ENCODE results near the gene PLEKHA6. TPM values are rescaled to one million over a fixed set of nuclear protein-coding genes. Genes with fewer than 3 reads are reported as not detected.

The PLEKHA6 gene
- total RNA-seq, 6 donors from 2014 or later: 3.3 to 6.9 (median 4.9) TPM

DNA sequence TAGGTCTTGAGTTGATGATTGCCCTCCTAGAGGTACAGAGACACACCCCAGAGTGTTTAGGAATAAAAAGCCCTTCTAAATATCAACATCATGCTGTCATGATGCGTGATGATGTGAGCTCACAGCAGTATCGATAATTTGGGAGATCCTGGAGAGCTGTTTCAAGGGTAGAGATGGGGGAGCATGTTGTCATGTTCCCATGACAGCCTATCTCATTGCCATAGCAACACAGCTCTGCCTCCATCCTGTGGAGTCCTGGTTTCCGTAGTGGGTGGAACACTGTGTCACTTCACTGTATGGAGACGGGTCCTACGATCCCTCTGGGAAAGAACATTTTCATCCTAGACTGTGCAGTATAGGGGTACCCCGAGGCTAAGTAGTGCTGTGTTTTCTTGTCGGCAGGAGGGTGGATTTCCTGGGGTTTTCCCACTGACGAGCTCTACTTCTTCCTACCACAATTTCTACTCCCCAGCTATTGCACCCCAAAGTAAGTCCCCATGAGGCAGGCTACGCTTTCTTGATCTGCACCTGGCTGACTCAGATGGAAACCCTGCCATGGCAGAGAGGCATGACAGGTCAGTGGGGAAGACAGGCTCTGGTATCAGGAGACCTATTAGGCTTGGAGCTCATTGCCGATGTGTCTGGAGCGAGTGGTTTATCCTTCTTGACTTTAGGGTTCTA is 170.6 kb downstream of the PLEKHA6 start:
- 74 to 78% methylated on average over 11 of the region's 11 CpGs for WGBS, 2 donors
- TF ChIP-seq, protein P1, sequence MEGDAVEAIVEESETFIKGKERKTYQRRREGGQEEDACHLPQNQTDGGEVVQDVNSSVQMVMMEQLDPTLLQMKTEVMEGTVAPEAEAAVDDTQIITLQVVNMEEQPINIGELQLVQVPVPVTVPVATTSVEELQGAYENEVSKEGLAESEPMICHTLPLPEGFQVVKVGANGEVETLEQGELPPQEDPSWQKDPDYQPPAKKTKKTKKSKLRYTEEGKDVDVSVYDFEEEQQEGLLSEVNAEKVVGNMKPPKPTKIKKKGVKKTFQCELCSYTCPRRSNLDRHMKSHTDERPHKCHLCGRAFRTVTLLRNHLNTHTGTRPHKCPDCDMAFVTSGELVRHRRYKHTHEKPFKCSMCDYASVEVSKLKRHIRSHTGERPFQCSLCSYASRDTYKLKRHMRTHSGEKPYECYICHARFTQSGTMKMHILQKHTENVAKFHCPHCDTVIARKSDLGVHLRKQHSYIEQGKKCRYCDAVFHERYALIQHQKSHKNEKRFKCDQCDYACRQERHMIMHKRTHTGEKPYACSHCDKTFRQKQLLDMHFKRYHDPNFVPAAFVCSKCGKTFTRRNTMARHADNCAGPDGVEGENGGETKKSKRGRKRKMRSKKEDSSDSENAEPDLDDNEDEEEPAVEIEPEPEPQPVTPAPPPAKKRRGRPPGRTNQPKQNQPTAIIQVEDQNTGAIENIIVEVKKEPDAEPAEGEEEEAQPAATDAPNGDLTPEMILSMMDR (IDR thresholded peaks at IDR 0.05): no peak
- no peak for TF ChIP-seq EP300 (IDR thresholded peaks at IDR 0.05)
- no peak for TF ChIP-seq POLR2AphosphoS5 (IDR thresholded peaks at IDR 0.05)
- TF ChIP-seq POLR2A (IDR thresholded peaks at IDR 0.05): no peak
- Histone ChIP-seq H3K9me3 (no peaks in the 10 kb centered on the region), H3K27me3 (peaks cover 0 to 6% (median 2%) of the 10 kb centered on the region in 4 donors), H3K36me3 (no peaks in the 10 kb centered on the region), H3K4me3 (no peak overlapping the region), H3K27ac (no peak overlapping the region), H3K4me1 (peaks cover 0 to 12% (median 3%) of the 10 kb centered on the region in 4 donors)
- no peak for ATAC-seq (ENCODE audit: low FRiP score in 2 of 2)
- no peak for DNase-seq

DNA sequence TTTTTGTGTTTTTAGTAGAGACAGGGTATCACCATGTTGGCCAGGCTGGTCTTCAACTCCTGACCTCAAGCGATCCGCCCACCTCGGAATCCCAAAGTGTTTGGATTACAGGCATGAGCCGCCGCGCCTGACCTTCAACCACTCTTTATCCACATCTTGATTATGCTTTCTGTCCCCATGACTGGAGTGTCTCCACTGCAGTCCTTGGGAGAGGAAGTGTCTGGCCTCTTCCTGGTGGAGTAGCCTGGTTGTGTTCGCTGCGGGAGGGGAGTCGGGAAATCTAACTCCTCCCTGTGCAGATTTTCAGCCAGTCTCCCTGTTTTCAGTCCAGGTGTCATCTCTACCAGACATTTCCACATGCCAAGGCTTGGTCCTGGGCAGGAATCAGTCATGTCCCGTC is 173.1 kb downstream of the PLEKHA6 start:
- TF ChIP-seq EP300 (IDR thresholded peaks at IDR 0.05) (no peak), POLR2AphosphoS5 (IDR thresholded peaks at IDR 0.05) (no peak), POLR2A (IDR thresholded peaks at IDR 0.05) (no peak)
- TF ChIP-seq, protein P1 (IDR thresholded peaks at IDR 0.05): no peak
- no peak for DNase-seq
- WGBS, 2 donors: 66 to 73% methylated on average over 10 of the region's 10 CpGs
- no peak for ATAC-seq (ENCODE audit: low FRiP score in 2 of 2)
- Histone ChIP-seq H3K4me1 (peaks cover 0 to 12% (median 3%) of the 10 kb centered on the region in 4 donors), H3K27ac (no peak overlapping the region), H3K4me3 (no peak overlapping the region), H3K27me3 (peaks cover 0 to 6% (median 2%) of the 10 kb centered on the region in 4 donors), H3K9me3 (no peaks in the 10 kb centered on the region), H3K36me3 (no peaks in the 10 kb centered on the region)

DNA sequence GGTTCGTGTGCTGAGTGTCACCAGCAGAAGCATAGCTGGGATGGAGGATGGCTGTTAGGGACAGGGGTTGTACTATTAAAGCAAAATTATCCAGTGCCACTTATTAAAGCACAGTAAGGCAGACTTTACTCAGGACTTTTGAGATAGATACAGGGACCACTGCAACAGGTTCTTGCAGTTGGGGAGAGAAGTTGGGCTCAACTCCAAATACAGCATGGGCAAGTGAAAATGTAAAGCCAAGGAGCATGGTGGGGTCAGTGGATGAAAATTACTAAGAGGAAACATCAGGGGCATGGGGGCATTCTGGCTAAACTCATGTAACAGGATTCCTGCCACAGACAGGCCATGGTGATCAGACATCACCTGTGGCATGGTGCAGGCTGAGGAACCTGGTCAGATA is 178.6 kb downstream of the PLEKHA6 start:
- no peaks in the 10 kb centered on the region for H3K27me3 ChIP-seq
- no peaks in the 10 kb centered on the region for H3K9me3 ChIP-seq
- H3K4me1 ChIP-seq: no peaks in the 10 kb centered on the region
- H3K27ac ChIP-seq: no peak overlapping the region
- no peak overlapping the region for H3K4me3 ChIP-seq
- no peak for TF ChIP-seq EP300 (IDR thresholded peaks at IDR 0.05)
- TF ChIP-seq POLR2AphosphoS5 (IDR thresholded peaks at IDR 0.05): no peak
- TF ChIP-seq, protein P1 (IDR thresholded peaks at IDR 0.05): no peak
- TF ChIP-seq POLR2A (IDR thresholded peaks at IDR 0.05): no peak
- ATAC-seq (ENCODE audit: low FRiP score in 2 of 2): no peak
- WGBS, 2 donors: 53 to 56% methylated on average over 1 of the region's 1 CpG
- no peaks in the 10 kb centered on the region for H3K36me3 ChIP-seq
- DNase-seq: no peak

DNA sequence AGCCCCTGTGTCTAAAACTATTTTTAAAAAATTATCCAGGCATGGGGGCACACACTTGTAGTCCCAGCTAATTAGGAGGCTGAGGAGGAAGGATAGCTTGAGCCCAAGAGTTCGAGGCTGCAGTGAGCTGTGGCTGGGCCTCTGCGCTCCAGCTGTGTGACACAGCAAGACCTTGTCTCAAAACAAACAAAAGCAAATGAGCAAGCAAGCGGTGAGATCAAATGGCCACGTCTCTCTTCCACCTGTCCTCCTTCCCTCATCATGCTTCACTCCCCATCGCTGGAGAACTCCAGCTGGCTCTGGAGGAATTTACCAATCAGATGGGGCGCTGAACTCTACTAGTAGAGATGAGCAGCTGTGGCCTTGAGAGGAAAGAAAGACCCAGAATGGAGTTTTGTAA is 179.6 kb downstream of the PLEKHA6 start:
- TF ChIP-seq POLR2A (IDR thresholded peaks at IDR 0.05) (no peak), EP300 (IDR thresholded peaks at IDR 0.05) (no peak)
- TF ChIP-seq, protein P1 (IDR thresholded peaks at IDR 0.05): no peak
- DNase-seq: no peak
- 77 to 79% methylated on average over 6 of the region's 6 CpGs for WGBS, 2 donors
- Histone ChIP-seq H3K4me1 (no peaks in the 10 kb centered on the region), H3K4me3 (no peak overlapping the region), H3K36me3 (no peaks in the 10 kb centered on the region), H3K27ac (no peak overlapping the region), H3K27me3 (no peaks in the 10 kb centered on the region), H3K9me3 (no peaks in the 10 kb centered on the region)
- no peak for ATAC-seq (ENCODE audit: low FRiP score in 2 of 2)
